Measurements from ENCODE around the gene TCERG1L.

Gene TCERG1L

DNA sequence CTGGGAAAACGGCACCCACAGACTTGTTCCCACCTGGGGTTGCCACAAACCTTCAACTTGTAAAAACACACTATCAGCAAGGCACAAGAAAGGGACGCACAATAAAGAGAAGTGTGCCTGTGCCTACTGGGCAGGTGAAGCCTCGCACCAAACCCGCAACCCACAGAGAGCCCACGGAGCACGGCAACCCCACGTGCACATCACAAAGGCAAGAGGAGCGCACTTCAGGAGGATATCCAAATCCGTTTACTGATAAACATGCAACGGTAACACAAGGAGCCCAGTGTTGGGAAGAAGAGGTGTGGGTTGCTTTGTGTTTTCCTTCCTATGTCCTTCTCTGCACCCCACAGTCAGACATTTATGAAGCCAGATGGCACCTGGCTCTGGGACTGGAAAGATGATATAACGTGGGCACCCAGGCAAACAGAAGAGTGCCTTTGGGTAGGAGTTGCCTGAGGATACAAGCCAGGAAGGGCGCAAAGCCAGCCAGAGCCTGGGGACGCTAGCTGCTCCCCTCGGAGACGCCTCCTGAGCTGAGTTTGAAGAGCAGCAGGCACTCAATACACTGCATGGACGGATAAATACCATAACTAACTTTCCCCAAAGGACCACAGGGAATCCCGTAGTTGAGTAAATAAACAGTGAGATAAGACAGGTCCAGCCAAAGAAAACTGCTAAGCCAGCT is 41.6 kb downstream of the TCERG1L start:
- no peak for DNase-seq

DNA sequence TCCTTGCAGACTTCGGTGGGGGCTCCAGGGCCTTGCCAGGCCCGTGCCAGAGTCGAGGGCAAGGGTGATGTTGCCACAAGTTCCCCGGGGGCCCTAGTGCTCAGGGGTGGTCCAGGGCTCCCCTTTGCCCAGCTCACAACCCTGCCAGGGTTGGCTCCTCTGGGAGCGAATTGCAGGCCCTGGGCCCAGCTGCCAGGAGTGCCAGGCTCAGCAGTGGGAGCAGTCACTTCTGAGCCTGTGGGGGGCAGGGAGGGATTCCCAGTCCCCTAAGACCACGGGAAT is 43.8 kb downstream of the TCERG1L start:
- DNase-seq: no peak

DNA sequence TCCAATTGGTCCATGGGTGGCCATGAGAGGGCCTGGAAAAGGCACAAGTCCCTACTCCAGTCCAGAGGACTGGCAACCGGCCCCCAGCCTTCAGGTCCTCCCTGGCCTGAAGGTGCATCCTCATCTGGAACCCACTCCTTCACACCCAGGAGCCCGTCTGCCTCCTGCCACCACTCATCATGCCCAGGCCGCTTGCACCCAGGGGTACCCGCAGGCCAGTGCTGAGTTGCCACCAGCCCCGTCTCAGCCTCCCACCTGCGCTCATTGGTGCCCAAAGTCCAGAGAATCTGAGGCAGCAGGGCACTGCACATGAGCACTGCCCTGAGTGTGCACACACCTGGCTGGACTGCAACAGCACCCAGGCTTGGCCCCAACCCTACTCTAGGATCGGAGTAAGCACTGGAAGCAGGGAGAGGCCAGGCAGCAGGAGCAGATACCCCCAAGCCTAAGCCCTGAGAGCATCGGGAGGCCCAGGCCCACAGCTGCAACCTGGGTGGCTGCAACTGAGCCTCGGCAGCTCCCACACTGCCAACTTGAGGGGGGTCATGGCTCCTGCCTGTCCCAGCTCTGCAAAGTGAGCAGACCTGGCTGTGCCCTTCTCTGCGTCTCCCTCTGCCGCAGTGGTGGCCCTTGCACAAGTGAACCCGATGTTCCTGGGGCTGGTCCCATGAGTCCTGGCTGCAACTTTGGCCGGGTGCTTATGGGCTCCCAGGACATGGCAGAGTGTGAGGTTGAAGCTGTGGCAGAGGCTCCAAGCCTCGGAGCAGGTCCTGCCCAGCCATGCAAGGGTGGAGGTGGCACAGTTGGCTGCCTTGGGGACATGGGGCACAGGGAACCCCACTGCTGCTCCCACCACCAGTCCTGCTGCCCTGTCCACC is 44.3 kb downstream of the TCERG1L start:
- no peak for DNase-seq

DNA sequence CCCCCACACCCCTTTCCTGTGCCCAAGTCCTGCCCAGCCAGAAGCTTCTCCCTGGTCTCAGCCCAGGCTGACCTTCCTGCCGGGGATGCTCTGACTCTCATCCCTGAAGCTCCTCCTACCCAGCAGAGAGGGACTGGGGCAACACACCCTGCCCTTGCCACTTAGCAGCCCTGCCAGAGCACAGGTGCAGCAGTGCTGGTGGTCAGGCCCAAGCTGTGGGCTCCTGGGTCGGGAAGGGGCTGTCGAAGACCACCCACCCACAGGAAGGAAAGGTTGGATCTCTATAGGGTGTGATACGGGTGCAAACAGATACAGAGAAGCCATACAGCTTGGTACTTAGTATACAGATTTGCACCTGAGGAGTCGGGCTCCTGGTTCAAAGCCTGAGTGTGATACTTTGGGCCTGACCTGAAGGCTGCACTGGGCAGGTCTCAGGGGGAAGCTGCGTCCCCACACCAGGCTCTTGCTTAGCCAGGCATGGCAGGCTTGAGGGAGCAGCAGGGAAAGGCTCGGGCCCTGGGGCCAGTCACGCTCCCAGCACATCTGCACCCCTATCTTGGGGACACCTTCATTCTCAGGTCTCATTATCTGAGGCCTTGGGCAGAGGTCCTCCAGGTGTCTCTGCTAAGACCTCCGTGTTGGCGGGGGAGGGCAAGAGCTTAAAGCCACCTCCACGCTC is 47.3 kb downstream of the TCERG1L start:
- no peak for DNase-seq

DNA sequence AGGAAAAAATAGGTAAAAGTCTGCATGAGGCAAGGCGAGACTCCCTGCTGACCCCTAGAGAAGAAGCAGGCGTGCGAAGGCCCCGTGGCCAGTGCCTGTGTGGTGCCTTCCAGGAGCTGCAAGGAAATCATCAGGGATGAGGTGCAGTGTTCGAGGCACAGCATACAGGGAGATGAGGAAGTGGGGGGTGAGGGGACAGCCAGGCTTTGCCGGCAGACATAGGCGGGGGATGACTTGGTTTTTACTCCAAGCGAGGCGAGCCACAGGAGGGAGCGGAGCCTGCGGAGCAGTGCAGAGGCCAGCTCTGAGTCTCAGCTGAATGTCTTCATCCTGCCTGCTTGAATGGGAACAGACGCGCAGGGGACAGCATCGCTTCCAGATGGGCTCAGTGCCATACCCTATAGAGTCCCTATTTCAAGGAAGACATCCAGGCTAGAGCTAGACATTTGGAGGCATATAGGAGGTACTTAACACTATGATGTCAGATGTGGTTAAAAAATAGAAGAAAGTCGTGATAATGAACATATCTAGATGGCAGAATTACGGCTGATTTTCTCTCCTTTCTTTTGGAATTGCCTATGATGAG is 49.5 kb downstream of the TCERG1L start:
- no peak for DNase-seq

DNA sequence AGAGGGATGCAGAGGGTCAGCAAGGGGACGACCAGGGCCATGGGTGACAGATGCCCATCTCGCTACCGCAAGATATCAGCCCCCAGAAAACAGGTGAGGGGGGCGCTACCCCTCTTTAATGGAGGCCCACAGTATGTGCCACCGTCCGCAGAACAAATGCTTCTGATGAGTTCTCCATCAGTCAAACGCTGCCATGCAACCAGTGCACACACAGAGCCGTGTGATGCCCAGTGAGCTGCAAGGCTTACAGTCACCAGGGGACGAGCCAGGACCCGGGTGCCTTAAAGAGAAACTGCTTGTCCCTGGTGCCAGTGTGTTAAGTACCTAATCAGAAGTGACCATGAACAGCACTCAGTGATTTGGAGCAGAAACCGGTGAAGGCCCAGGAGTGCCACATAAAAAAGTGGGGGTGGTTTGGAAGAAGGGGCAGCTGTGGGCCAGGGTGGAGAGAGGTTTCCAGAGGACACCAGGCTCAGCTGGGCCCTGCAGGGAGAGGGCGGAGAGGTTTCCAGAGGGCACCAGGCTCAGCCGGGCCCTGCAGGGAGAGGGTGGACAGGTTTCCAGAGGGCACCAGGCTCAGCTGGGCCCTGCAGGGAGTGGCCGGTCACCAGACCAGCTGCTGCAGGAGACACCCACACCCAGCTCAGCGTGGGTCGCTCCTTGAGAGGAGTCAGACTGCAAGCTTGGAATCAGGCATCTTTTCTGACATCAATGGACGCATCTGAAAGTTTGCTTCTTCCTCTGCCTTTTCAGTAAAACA is 50.9 kb downstream of the TCERG1L start:
- DNase-seq: no peak

DNA sequence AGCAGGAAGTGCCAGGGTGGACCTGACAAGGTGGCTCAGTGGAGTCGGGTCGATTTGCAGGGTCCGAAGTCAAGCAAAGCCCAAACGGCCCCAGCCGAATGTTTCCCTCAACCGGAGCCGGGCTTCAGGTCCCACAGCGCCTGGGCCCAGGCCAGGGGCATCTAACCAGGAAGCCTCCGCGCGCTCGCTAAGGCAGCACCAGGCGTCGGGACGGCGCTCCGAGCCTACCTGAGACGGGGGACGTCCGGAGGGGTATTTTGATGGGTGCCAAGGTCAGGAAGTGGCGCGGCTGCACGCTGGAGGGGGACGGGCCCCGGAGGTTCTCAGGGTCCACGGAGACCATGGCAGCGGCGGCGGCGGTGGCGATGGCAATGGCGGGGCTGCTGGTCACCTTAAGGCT is 51.5 kb downstream of the TCERG1L start:
- no peak for DNase-seq

DNA sequence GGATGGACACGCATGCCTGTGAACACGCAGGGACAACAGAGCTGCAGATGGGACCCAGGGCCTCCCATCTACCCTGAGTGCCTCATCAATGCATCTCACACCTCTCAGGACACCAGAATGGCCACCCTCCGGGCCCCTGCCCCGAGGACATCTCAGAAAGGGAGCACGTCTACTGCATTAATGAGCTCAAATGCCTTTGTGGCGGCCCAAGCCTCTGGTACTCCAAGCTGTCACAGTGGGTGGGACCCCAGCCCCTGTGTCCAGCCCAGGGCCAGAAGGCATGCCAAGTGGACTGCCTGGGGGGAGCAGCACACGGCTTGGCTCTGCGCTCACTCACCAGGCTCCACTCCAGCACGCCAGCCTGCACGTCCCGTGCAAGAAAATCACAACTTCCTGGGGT is 52.0 kb downstream of the TCERG1L start:
- no peak for DNase-seq

DNA sequence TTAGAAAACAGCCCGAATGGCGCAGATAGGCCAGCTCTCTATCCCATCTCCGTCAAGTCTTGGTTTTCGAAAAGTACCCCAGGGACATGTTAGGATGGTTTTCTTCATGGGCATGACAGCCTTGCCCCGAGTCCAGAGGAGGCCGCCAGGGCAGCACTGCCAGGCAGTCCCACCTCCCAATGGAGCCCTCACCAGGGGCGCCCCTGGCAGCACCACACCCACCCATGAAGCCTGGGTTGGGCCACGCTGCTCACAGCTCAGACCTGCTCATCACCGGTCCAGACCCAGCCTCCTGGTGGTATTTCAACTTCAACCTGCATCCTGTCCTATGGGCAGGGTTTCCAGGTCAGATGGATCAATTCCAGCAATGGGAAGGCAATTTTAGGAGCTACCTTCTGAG is 53.3 kb downstream of the TCERG1L start:
- DNase-seq: no peak

DNA sequence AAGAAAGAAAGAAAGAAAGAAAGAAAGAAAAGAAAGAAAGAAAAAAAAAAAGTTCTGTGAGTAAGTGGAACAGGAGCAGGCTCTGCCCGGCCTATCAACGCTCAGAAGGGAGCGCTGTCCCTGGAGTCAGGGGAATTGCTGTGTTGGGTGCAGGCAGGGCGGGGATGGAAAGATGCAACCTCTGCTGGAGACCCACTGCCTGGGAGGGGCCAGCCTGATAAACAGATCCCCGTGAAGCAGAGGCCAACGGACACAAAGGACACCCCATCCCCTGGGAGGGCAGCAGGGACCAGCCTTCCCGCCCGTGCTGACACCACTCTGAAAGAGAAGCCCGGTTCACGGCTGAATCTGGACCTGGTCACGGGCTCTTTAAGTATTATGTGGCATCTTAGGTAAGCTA is 54.5 kb downstream of the TCERG1L start:
- DNase-seq: no peak

DNA sequence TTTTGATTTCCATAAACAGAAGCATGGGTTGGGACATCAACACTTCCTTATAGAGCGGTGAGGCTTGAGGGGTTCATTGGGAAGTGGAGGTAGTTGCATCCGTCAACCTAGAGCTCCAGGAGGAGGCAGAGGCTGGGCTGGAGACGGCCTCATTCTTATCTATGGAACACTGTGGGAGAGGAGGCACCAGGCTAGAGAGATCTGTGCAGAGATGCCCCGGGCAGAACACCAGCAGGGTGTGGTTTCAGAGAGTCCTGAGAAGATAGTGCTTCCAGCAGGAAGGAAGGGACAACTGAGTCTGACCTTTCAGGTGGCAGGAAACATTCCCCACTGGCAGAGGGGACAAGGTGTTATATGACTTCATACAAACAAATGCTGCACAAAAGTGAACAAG is 56.7 kb downstream of the TCERG1L start:
- no peak for DNase-seq

DNA sequence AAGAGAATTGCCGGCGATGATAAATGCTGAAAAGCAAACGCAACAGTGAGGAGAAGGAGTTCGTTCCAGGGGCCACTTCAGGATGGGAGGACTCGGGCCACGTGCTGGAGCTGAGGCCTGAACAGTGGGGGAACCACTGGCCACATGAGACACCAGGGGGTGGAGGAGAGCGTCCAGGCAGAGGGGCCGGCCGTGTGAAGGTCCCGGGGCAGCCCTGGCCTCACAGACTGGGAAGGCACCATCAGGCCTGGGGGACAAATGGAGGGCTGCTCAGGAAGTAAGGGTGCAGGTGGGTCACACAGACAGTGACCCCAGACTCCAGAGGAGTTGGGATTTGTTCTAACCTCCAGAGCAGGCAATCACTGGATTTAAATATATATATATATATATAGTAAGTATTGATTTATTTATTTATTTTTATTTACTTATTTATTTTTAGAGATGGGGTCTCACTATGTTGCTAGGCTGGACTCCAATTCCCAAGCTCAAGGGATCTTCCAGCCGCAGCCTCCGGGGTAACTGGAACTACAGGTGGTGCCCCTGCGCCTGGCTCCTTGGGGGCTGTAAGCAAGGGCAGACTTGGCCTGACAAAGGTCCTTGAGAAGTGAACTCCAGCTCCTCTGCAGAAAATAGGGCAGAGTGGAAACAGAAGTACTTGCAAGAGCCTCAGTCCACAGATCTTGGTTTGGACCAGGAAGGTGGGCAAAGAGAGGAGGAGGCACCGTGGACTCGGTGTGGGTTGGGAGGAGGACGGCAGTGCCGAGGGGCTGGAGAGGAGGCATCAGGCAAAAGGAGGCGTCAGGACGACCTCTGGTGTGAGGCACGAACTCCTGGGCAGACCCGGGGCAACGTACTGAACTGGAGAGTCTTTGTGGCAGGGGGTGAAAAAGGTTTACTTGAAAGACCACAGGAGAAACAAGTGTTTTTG is 57.3 kb downstream of the TCERG1L start:
- DNase-seq: no peak

DNA sequence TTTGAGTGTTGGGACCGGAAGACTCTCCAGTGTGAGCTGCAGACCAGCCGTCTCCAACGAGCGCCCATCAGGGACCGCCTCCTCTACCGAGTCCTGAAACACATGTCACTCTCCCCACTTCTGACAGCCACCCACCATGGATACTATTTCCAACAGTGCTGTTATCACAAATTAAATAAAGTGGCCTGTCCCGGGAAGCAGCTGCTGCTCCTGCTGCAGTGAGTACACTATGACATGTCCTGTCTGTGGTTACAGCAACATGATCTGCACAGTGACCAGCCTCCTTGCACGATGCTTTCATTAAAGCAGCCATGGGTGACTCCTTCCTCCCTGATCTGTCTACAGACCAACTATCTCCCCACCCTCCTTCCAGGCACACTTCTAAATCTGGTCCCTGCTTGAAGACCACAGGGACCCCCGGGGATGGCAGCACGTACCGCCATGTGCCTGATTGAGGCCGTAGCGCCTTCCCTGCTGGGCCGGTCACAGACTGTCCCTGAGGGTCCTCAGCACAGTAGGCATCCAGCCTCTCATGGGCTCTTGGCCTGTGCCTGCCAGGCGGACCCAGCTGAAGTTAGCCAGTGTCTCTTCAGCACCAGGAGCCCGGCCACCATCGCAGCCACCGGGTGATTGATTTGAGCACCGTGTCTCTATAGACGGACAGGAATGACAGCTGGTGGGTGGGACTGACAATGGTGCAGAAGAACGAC is 58.8 kb downstream of the TCERG1L start:
- no peak for DNase-seq

DNA sequence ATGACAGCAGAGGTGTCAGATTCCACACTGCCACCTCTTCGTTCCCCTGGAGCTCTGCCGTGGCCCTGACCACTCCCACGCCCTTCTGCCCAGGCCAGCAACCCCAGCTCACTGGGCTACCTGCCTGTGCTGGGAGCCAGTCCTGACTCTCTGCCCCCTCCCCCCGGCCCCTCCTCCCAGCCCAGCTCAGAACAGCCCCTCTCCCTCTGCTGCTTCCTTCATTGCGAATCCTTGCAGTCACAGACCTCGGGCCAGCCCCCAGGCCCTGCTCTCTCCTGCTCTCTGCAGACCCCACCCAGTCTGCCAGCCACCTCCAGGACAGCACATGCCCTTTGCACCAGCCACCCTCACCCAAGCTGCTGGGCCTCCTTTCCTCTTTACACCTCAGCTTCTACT is 60.4 kb downstream of the TCERG1L start:
- no peak for DNase-seq

DNA sequence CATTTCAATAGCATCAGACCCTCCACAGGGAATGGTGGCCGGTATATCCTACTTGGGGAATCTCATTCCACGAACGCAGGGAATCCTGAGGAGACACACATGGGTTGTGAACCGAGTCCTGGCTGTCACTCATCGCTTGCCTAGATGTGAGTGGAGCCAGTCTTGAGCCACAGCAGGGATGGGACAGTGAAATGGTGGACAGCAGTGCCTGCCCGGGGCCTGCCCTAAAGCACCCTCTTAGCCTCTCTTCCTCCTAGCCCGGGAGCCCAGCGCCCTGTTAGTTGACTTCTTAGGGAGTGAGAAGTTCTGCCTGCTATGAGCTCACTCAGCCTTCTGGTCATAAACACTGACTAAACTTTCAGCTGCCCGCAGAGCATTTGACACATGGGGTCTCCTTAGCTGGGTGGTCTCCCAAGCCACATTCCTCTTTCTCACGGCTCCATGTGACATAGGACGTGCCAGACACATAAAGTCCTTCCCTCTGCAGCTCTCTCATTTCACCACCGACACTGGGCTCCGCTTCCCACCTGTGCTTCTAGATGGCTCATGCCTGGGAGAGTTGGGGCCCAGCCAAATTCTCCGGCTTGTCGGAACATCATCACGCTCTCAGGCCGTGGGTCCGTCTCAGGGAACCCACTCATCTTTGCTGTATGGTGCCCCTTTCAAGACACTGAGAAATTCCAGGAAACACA is 60.9 kb downstream of the TCERG1L start:
- DNase-seq: no peak

DNA sequence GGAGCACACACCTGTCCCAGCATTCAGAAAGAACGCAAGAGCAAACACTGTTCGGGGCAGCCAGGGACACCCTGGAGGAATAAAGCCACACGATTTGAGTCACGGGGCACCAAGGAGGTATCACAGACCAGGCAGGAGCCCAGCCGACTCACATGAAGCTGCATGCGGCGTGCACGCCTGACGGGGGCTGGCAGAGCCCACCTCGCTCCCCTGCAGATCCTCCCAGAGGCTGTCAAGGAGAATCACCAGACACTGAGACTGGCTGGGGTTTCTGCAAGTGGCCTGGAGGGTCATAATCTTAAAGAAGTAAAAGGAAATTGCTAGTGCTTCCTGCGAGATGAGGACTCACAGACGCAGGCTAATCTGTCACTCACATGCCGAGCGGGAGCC is 61.6 kb downstream of the TCERG1L start:
- DNase-seq: no peak

DNA sequence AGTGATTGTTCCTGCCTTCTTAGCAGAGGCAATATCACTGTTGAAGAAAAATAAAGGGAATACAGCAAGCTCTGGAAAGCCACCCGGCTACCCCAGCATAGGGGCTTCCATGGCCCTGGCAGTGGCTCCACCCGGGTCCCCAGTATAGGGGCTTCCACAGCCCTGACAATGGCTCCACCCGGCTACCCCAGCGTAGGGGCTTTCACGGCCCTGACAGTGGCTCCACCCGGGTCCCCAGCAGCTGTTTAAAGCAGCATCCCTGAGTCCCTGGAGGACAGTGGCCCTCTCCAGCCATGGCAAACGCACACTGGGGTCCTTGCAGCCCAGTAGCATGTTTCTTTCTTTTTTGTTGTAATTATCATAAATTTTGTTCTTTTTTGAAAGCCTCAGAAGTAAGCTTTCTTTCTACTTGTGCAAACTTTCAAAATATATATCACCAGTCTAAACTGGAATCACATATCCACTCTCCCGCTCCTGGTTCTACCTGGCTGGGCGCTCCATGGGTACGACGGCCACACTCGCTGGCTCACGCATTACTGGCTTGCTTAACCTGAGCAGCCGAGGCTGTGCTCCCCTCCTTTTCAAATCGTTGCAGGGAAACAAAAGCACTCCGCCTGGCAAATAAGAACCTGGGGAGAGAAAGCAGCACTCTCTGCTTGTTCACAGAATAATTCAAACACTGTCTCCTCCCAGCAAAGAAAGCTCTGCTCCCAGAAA is 62.1 kb downstream of the TCERG1L start:
- no peak for DNase-seq

DNA sequence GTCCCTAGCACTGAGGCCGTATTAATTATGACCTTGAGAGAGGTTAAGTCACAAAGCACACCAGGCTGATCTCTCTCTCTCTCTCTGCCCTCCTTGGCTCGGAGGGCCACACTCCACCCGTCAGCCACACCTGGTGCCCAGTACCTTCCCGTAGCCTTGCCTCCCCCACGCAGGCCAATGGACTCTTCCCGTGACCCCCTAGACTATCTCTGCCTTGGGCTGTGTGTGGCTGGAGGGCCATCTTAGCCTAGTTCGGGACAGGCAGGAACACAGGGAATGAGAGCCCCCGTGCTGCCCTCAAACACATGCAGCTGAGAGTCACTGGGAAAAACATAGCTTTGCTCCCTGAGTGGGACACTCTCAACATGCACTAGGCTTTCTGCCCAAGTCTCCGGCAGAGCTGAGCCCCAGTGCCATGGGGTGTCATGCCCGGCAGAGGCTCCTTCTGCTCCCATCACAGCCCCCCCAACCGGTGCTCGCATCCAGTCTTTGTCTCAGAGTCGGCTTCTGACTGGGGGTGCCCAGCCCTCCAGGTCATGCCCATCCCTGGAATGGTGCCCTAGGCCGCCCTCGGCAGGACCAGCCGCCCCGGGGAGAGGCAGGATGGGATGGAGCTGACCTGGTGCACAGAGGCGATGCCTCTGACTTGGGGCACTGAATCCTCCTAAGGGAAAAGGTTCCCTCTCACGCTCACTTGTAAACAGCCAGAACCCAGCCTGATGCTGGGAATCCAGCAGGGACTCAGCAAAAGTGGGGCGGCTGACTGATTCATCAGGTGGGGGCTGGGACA is 63.0 kb downstream of the TCERG1L start:
- no peak for DNase-seq

DNA sequence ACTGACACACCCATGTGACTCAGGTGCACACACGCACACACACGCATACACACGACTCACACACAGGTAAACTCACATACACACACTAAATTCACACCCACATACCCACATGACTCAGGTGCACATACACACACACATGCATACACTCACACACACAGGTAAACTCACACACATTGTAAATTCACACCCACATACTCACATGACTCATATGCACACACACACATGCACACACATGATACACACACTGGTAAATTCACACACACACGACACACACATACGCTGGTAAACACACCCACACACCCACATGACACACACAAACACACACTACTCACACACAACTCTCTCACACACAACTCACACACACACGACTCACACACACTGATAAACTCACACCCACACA is 63.6 kb downstream of the TCERG1L start:
- DNase-seq: no peak
